IMR-90 (cell line): Measurements from ENCODE around the gene SLC47A2. TPM values are rescaled to one million over a fixed set of nuclear protein-coding genes. Genes with fewer than 3 reads are reported as not detected.
"Not testable (repeated sequence)": the region's sequence is repeated elsewhere in the genome, so short reads cannot be mapped to it uniquely, and the experiment has no call there.

ENCODE experiments used
- ATAC-seq: fragments of 200-7000 bp; cut with Tn5 transposase; 2 replicates; pipeline ENCODE4 v1.9.1; 2020; ENCODE audit warnings: low read depth, mild to moderate bottlenecking, moderate library complexity
- BruUV-seq: library from RNA; stranded (reverse); fragments of 400-500 nt; replicated peaks from 2 replicates; lab custom pipeline; 2021; lab: Mats Ljungman, UMichigan
- CTCF ChIA-PET: fragments of 300-600 bp; formaldehyde crosslinking; extraction: SDS; loops from one replicate; lab custom pipeline; 2021; ENCODE audit warnings: antibody characterized with exemption; lab: Yijun Ruan, JAX
- POLR2A ChIA-PET: fragments of 300-600 bp; sonication (Branson Sonifier 250); formaldehyde crosslinking; loops from one replicate; lab custom pipeline; 2022; ENCODE audit warnings: antibody characterized with exemption; ENCODE audit not compliant: unreplicated experiment; lab: Charles Lee
- DNase-seq: peaks from one replicate; pipeline ENCODE4 v3.0.0; 2013
- H2AFZ ChIP-seq: replicated peaks from 2 replicates; pipeline ENCODE3; 2013; ENCODE audit warnings: low read length, mild to moderate bottlenecking; ENCODE audit not compliant: poor library complexity
- H2AK5ac ChIP-seq: 2 replicates; pipeline ENCODE4 v1.6.1; 2013; ENCODE audit warnings: low read depth, low read length, inconsistent platforms
- H2AK9ac ChIP-seq: replicated peaks from 2 replicates; pipeline ENCODE3; 2013; ENCODE audit warnings: mild to moderate bottlenecking, low read depth, low read length, moderate library complexity; ENCODE audit not compliant: poor library complexity
- H2BK120ac ChIP-seq: 2 replicates; pipeline ENCODE4 v1.6.1; 2013; ENCODE audit warnings: low read depth, low read length, inconsistent platforms
- H2BK15ac ChIP-seq: 3 replicates; pipeline ENCODE4 v1.6.1; 2013; ENCODE audit warnings: low read depth, low read length, inconsistent platforms
- H2BK20ac ChIP-seq: 2 replicates; pipeline ENCODE4 v1.6.1; 2013; ENCODE audit warnings: low read depth, mild to moderate bottlenecking, inconsistent platforms, low read length, moderate library complexity
- H2BK5ac ChIP-seq: 2 replicates; pipeline ENCODE4 v1.6.1; 2013; ENCODE audit warnings: mild to moderate bottlenecking, low read depth, low read length, inconsistent platforms; ENCODE audit not compliant: poor library complexity, severe bottlenecking
- H3K14ac ChIP-seq: replicated peaks from 2 replicates; pipeline ENCODE4 v1.6.1; 2013; ENCODE audit warnings: low read depth, low read length, inconsistent platforms
- H3K18ac ChIP-seq: 2 replicates; pipeline ENCODE4 v1.6.1; 2013; ENCODE audit warnings: low read depth, low read length, control low read depth
- H3K23ac ChIP-seq: 2 replicates; pipeline ENCODE4 v1.6.1; 2013; ENCODE audit warnings: low read depth, low read length, inconsistent platforms
- H3K27ac ChIP-seq: 2 replicates; pipeline ENCODE4 v1.5.1; 2013; ENCODE audit warnings: mild to moderate bottlenecking, control low read depth, low read length; ENCODE audit not compliant: insufficient read depth
- H3K27me3 ChIP-seq: 2 replicates; pipeline ENCODE4 v1.6.1; 2013; ENCODE audit warnings: low read length; ENCODE audit not compliant: control insufficient read depth, insufficient read depth
- H3K36me3 ChIP-seq: 2 replicates; pipeline ENCODE4 v1.6.1; 2013; ENCODE audit warnings: low read length, mixed read lengths; ENCODE audit not compliant: control insufficient read depth, insufficient read depth
- H3K4ac ChIP-seq: 2 replicates; pipeline ENCODE4 v1.6.1; 2013; ENCODE audit warnings: low read depth, low read length, inconsistent platforms
- H3K4me1 ChIP-seq: 2 replicates; pipeline ENCODE4 v1.6.1; 2013; ENCODE audit warnings: low read length, mixed read lengths; ENCODE audit not compliant: control insufficient read depth, insufficient read depth
- H3K4me2 ChIP-seq: 2 replicates; pipeline ENCODE4 v1.6.1; 2013; ENCODE audit warnings: low read depth, mild to moderate bottlenecking, control low read depth, low read length, moderate library complexity
- H3K4me3 ChIP-seq: 2 replicates; pipeline ENCODE4 v1.5.1; 2013; ENCODE audit warnings: low read depth, mild to moderate bottlenecking, control low read depth, low read length, moderate library complexity; ENCODE audit not compliant: insufficient read depth
- H3K56ac ChIP-seq: 2 replicates; pipeline ENCODE4 v1.6.1; 2013; ENCODE audit warnings: low read length, inconsistent platforms; ENCODE audit not compliant: insufficient read depth; ENCODE audit errors: extremely low read depth
- H3K79me1 ChIP-seq, 2 experiments: 2 replicates each; pipeline ENCODE4 v1.6.1; 2013; ENCODE audit warnings: low read length in 2 of 2, inconsistent platforms in 1 of 2, low read depth in 1 of 2
- H3K9ac ChIP-seq: 2 replicates; pipeline ENCODE4 v1.6.1; 2013; ENCODE audit warnings: low read depth, low read length, control low read depth
- H3K9me1 ChIP-seq: 2 replicates; pipeline ENCODE4 v1.6.1; 2013; ENCODE audit warnings: low read length, inconsistent platforms; ENCODE audit not compliant: insufficient read depth
- H3K9me3 ChIP-seq: 2 replicates; pipeline ENCODE4 v1.6.1; 2013; ENCODE audit warnings: low read length; ENCODE audit not compliant: control insufficient read depth, insufficient read depth
- H4K20me1 ChIP-seq: 2 replicates; pipeline ENCODE4 v1.6.1; 2013; ENCODE audit warnings: low read length, inconsistent platforms; ENCODE audit not compliant: insufficient read depth
- H4K5ac ChIP-seq: 2 replicates; pipeline ENCODE4 v1.6.1; 2013; ENCODE audit warnings: mild to moderate bottlenecking, low read depth, low read length, control low read depth
- H4K8ac ChIP-seq, 2 experiments: 2 replicates each; pipeline ENCODE4 v1.6.1; 2013; ENCODE audit warnings: low read depth in 2 of 2, low read length in 2 of 2, control low read depth in 1 of 2, inconsistent platforms in 1 of 2
- H4K91ac ChIP-seq: 2 replicates; pipeline ENCODE4 v1.6.1; 2013; ENCODE audit warnings: low read depth, low read length, inconsistent platforms; ENCODE audit not compliant: insufficient read depth
- WGBS, 2 experiments: methylation state at CpG; one replicate each; pipeline versions ENCODE4 v1.1.5 to v1.1.7; 2013; ENCODE audit warnings: missing lambda C conversion rate in 2 of 2; ENCODE audit not compliant: insufficient read length in 1 of 2; ENCODE audit errors: extremely low coverage in 2 of 2; 5-methylcytosine and 5-hydroxymethylcytosine counted together
- dilution Hi-C: fragments of 300-500 bp; cut with HindIII; formaldehyde crosslinking; loops from one replicate; pipeline ENCODE4 v1.14.3; 2018; ENCODE audit warnings: low sequenced_read_pairs; ENCODE audit not compliant: unreplicated experiment
- in situ Hi-C: fragments of 300-500 bp; cut with MboI; formaldehyde crosslinking; loops from 3 replicates; pipeline ENCODE4 v1.14.3; 2019; ENCODE audit warnings: low sequenced_read_pairs, inconsistent platforms, mixed read lengths
- intact Hi-C: fragments of 100-400 bp; cut with micrococcal nuclease; formaldehyde crosslinking; loops from 2 replicates; pipeline ENCODE4 v1.10.0; 2022
- polyA plus RNA-seq, 3 experiments: library from polyadenylated mRNA; depleted of rRNA; stranded (reverse); fragments of >200 nt; gene quantifications; 2 replicates each; pipeline ENCODE4 v1.2.3, GENCODE V29; 2012; ENCODE audit warnings: low replicate concordance in 1 of 3
- total RNA-seq: library from RNA; depleted of rRNA; stranded (reverse); fragments of >200 nt; gene quantifications from 2 replicates; pipeline ENCODE4 v1.2.3, GENCODE V29; 2012

The SLC47A2 gene
- total and polyA plus RNA-seq, 2 of the 4 experiments (the other 2 are of a cell fraction): not detected

DNA sequence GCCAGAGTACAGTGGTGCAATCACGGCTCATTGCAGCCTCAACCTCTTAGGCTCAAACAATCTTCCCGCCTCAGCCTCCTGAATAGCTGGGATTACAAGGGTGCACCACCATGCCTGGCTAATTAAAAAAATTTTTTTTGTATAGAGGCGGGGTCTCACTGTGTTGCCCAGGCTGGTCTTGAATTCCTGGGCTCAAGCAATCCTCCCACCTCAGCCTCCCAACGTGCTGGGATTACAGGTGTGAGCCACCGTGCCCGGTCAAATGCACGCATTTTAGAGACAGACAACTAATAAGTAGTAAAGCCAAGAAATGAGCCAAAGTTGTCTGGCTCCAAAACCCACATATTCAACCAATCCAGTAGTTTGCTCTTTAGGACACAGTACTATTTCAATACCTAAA is 46.7 kb downstream of the SLC47A2 start:
- BruUV-seq, H2BK20ac ChIP-seq, H4K8ac ChIP-seq, H3K79me1 ChIP-seq, H4K91ac ChIP-seq, H3K23ac ChIP-seq, H3K9me3 ChIP-seq, POLR2A ChIA-PET, H3K14ac ChIP-seq, H2BK5ac ChIP-seq, H2BK120ac ChIP-seq, H3K4me2 ChIP-seq, ATAC-seq, H4K20me1 ChIP-seq, DNase-seq, H3K4me1 ChIP-seq, H3K4ac ChIP-seq, H2AFZ ChIP-seq, H3K36me3 ChIP-seq, H3K56ac ChIP-seq, H2AK9ac ChIP-seq, dilution Hi-C loops, in situ Hi-C loops, H2BK15ac ChIP-seq, H3K27me3 ChIP-seq, H3K4me3 ChIP-seq, H3K18ac ChIP-seq, CTCF ChIA-PET, H3K9ac ChIP-seq, H2AK5ac ChIP-seq, H4K5ac ChIP-seq, H3K27ac ChIP-seq, H3K9me1 ChIP-seq: not testable (repeated sequence)
- no CpG with 5 or more reads among the region's 7 CpGs for WGBS, 2 experiments
- intact Hi-C loops: loop anchor here (5.0 kb wide), 1 partner anchor 307 kb away; the partner anchor contains the start of gene B9D1
